Measurements from ENCODE around the gene AGAP3. TPM values are rescaled to one million over a fixed set of nuclear protein-coding genes. Genes with fewer than 3 reads are reported as not detected.
"Not testable (repeated sequence)": the region's sequence is repeated elsewhere in the genome, so short reads cannot be mapped to it uniquely, and the experiment has no call there.

AGAP3 gene
- total and polyA plus RNA-seq, 2 of the 4 experiments (the other 2 are of a cell fraction), result 35.3 to 93.9 TPM

DNA sequence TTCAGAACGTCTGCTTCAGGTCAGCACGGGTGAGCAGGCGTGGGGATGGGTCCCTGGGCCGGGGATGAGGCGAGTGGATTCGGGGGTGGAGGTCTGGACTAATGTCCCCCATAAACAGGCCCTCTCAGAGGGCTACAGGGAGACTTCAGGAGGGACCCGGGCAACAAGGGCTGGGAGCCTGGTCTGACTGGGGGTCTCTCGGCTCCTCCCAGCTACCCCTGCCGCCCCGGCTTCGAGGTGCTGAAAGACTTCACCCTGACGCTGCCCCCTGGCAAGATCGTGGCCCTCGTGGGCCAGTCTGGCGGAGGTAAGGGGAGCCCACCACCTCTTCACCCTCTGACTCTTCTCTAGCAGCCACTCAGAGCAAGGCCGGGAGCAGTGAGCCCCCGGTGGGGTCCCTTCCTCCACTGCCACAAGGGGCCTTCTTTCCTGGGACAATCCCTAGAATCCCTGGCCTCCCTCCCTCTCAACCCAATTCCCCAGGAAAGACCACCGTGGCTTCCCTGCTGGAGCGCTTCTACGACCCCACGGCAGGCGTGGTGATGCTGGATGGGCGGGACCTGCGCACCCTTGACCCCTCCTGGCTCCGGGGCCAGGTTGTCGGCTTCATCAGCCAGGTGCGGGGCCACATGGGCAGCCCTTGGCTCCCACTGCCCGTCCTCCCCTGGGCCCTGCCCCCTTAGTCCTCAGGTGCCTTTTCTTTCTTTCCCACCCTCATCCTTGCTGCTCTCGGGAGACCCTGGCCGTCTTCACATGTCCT lies 45.5 kb upstream of the AGAP3 start:
- Histone ChIP-seq H3K23ac (ENCODE audit: low read depth, low read length) (no peak overlapping the region), H4K20me1 (ENCODE audit: insufficient read depth, low read length) (peaks cover 8% of the 10 kb centered on the region), H3K4me1 (ENCODE audit: control insufficient read depth, insufficient read depth, low read length) (peaks cover 17% of the 10 kb centered on the region), H4K8ac (ENCODE audit: low read depth in 2 of 2, low read length in 2 of 2) (no peak overlapping the region), H3K79me1 (ENCODE audit: low read depth in 1 of 2, low read length in 2 of 2) (peaks cover 0 to 12% of the 10 kb centered on the region in 2 experiments; a peak in 1 of 4 replicates), H2BK15ac (ENCODE audit: low read depth, low read length) (no peak overlapping the region), H3K36me3 (ENCODE audit: control insufficient read depth, insufficient read depth, low read length) (peaks cover 25% of the 10 kb centered on the region; the same call in 1 of the 2 replicates), H3K18ac (ENCODE audit: low read depth, low read length) (no peak overlapping the region), H3K4ac (ENCODE audit: low read depth, low read length) (no peak overlapping the region), H3K27me3 (ENCODE audit: control insufficient read depth, insufficient read depth, low read length) (no peaks in the 10 kb centered on the region), H3K4me2 (ENCODE audit: low read depth, low read length) (no peak overlapping the region), H4K5ac (ENCODE audit: low read depth, low read length) (no peak overlapping the region), H2BK20ac (ENCODE audit: low read depth, low read length) (no peak overlapping the region), H3K9ac (ENCODE audit: low read depth, low read length) (no peak overlapping the region), H3K14ac (replicated peaks; ENCODE audit: low read depth, low read length) (no peak overlapping the region), H3K4me3 (ENCODE audit: insufficient read depth, low read depth, low read length) (no peak overlapping the region), H2BK120ac (ENCODE audit: low read depth, low read length) (no peak overlapping the region), H3K27ac (ENCODE audit: insufficient read depth, low read length) (no peak overlapping the region), H4K91ac (ENCODE audit: insufficient read depth, low read depth, low read length) (no peak overlapping the region), H3K9me3 (ENCODE audit: control insufficient read depth, insufficient read depth, low read length) (no peaks in the 10 kb centered on the region), H2BK5ac (ENCODE audit: low read depth, low read length, poor library complexity, severe bottlenecking) (no peak overlapping the region), H2AFZ (replicated peaks; ENCODE audit: low read length, poor library complexity) (no peak overlapping the region), H2AK5ac (ENCODE audit: low read depth, low read length) (no peak overlapping the region), H3K9me1 (ENCODE audit: insufficient read depth, low read length) (peaks cover 18% of the 10 kb centered on the region), H2AK9ac (replicated peaks; ENCODE audit: low read depth, low read length, poor library complexity) (peak overlapping the region; percentile 50), H3K56ac (ENCODE audit: extremely low read depth, insufficient read depth, low read length) (no peak overlapping the region)
- no peak for TF ChIP-seq CHD1 (IDR thresholded peaks at IDR 0.05; ENCODE audit: low read depth, low read length)
- no peak for TF ChIP-seq MAFK (IDR thresholded peaks at IDR 0.05; ENCODE audit: low read depth, low read length)
- no peak for TF ChIP-seq MAZ (IDR thresholded peaks at IDR 0.05; ENCODE audit: borderline replicate concordance, low read depth, low read length)
- no peak for TF ChIP-seq BHLHE40 (IDR thresholded peaks at IDR 0.05; ENCODE audit: low read depth, low read length)
- ChIA-PET CTCF (no interaction called here), POLR2A (ENCODE audit: unreplicated experiment) (no interaction called here)
- BruUV-seq (replicated peaks), result no TSS peak
- in situ Hi-C loops (cut with MboI; ENCODE audit: low sequenced_read_pairs) (no loop called here), dilution Hi-C loops (cut with HindIII; ENCODE audit: low sequenced_read_pairs, unreplicated experiment) (no loop called here), intact Hi-C loops (cut with micrococcal nuclease) (no loop called here)
- DNase-seq, result no peak
- 100% methylated on average over 7 of the region's 30 CpGs; no CpG with 5 or more reads in 1 of the 2 experiments for WGBS, 2 experiments (ENCODE audit: extremely low coverage in 2 of 2, insufficient read length in 1 of 2)
- ATAC-seq (ENCODE audit: low read depth), result no peak

DNA sequence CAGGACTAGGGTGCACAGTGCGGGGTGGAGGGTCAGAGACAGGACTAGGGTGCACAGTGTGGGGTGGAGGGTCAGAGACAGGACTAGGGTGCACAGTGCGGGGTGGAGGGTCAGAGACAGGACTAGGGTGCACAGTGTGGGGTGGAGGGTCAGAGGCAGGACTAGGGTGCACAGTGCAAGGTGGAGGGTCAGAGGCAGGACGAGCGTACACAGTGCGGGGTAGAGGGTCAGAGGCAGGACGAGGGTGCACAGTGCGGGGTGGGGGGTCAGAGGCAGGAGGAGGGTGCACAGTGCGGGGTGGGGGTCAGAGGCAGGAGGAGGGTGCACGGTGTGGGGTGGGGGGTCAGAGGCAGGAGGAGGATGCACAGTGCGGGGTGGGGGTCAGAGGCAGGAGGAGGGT lies 42.8 kb upstream of the AGAP3 start:
- in situ Hi-C loops (cut with MboI; ENCODE audit: low sequenced_read_pairs); H2AK9ac ChIP-seq (replicated peaks; ENCODE audit: low read depth, low read length, poor library complexity); DNase-seq; H3K4me2 ChIP-seq (ENCODE audit: low read depth, low read length); H3K9ac ChIP-seq (ENCODE audit: low read depth, low read length); H2BK120ac ChIP-seq (ENCODE audit: low read depth, low read length); BruUV-seq (replicated peaks); H3K27ac ChIP-seq (ENCODE audit: insufficient read depth, low read length); H4K91ac ChIP-seq (ENCODE audit: insufficient read depth, low read depth, low read length); H4K8ac ChIP-seq (ENCODE audit: low read depth in 2 of 2, low read length in 2 of 2); intact Hi-C loops (cut with micrococcal nuclease); H3K18ac ChIP-seq (ENCODE audit: low read depth, low read length); dilution Hi-C loops (cut with HindIII; ENCODE audit: low sequenced_read_pairs, unreplicated experiment); H2AK5ac ChIP-seq (ENCODE audit: low read depth, low read length); H3K27me3 ChIP-seq (ENCODE audit: control insufficient read depth, insufficient read depth, low read length); POLR2A ChIA-PET (ENCODE audit: unreplicated experiment); H2BK5ac ChIP-seq (ENCODE audit: low read depth, low read length, poor library complexity, severe bottlenecking); H3K9me3 ChIP-seq (ENCODE audit: control insufficient read depth, insufficient read depth, low read length); H2AFZ ChIP-seq (replicated peaks; ENCODE audit: low read length, poor library complexity); H3K14ac ChIP-seq (replicated peaks; ENCODE audit: low read depth, low read length); H2BK20ac ChIP-seq (ENCODE audit: low read depth, low read length); H3K4ac ChIP-seq (ENCODE audit: low read depth, low read length); H3K56ac ChIP-seq (ENCODE audit: extremely low read depth, insufficient read depth, low read length); CTCF ChIA-PET; H3K4me3 ChIP-seq (ENCODE audit: insufficient read depth, low read depth, low read length); ATAC-seq (ENCODE audit: low read depth); H3K23ac ChIP-seq (ENCODE audit: low read depth, low read length); H3K79me1 ChIP-seq (ENCODE audit: low read depth in 1 of 2, low read length in 2 of 2); H2BK15ac ChIP-seq (ENCODE audit: low read depth, low read length); H4K5ac ChIP-seq (ENCODE audit: low read depth, low read length): not testable (repeated sequence)
- WGBS, 2 experiments (ENCODE audit: extremely low coverage in 2 of 2, insufficient read length in 1 of 2), result 97% methylated on average over 5 of the region's 10 CpGs; no CpG with 5 or more reads in 1 of the 2 experiments
- Histone ChIP-seq H3K9me1 (ENCODE audit: insufficient read depth, low read length) (peaks cover 21% of the 10 kb centered on the region), H4K20me1 (ENCODE audit: insufficient read depth, low read length) (peaks cover 21% of the 10 kb centered on the region), H3K4me1 (ENCODE audit: control insufficient read depth, insufficient read depth, low read length) (peaks cover 24% of the 10 kb centered on the region), H3K36me3 (ENCODE audit: control insufficient read depth, insufficient read depth, low read length) (peaks cover 12% of the 10 kb centered on the region; the same call in 1 of the 2 replicates)
